CD4-positive, alpha-beta T cell treated with Interferon gamma for 1 hour (primary cell): ENCODE results near the gene UCHL3.
A peak's percentile ranks its signal among the peaks of the same experiment; 100 is the strongest.
"Not testable (repeated sequence)": the region's sequence is repeated elsewhere in the genome, so short reads cannot be mapped to it uniquely, and the experiment has no call there.

Experiments used
- DNase-seq: peaks from one replicate; pipeline ENCODE4 v3.0.0-alpha.2; 2020

UCHL3 gene

GRCh38 chr13:75549262-75550158, at the start of gene UCHL3:
Gene UCHL3 (plus strand): TSS chr13:75549791. CDS start chr13:75549821, 30 bp downstream.
- peak; percentile 95 for DNase-seq

- no peak for DNase-seq
Observed at GRCh38 chr13:75505327-75505726, 44.3 kb upstream of the UCHL3 start.

- no peak for DNase-seq
Observed at GRCh38 chr13:75506018-75506417, 43.6 kb upstream of the UCHL3 start.

- no peak for DNase-seq
Observed at GRCh38 chr13:75507027-75508001, 42.3 kb upstream of the UCHL3 start.

- DNase-seq, result no peak
Observed at GRCh38 chr13:75508002-75508548, 41.5 kb upstream of the UCHL3 start.

- DNase-seq, result no peak
Observed at GRCh38 chr13:75511051-75511625, 38.5 kb upstream of the UCHL3 start.

- DNase-seq, result no peak
Observed at GRCh38 chr13:75512253-75512652, 37.3 kb upstream of the UCHL3 start.

- DNase-seq, result no peak
Observed at GRCh38 chr13:75513271-75513670, 36.3 kb upstream of the UCHL3 start.

GRCh38 chr13:75514080-75514995, 35.3 kb upstream of the UCHL3 start:
- no peak for DNase-seq

GRCh38 chr13:75518439-75519088, 31.0 kb upstream of the UCHL3 start:
- DNase-seq, result no peak

- no peak for DNase-seq
Observed at GRCh38 chr13:75521956-75522355, 27.6 kb upstream of the UCHL3 start.

- DNase-seq, result no peak
Observed at GRCh38 chr13:75530549-75530961, 19.0 kb upstream of the UCHL3 start.

GRCh38 chr13:75533861-75534260, 15.7 kb upstream of the UCHL3 start:
- DNase-seq, result no peak

GRCh38 chr13:75537401-75538365, 11.9 kb upstream of the UCHL3 start, which contains the start of gene COMMD6:
Gene COMMD6 (minus strand): TSS chr13:75537841. CDS start chr13:75537805, 36 bp downstream.
- DNase-seq, result peak; percentile 51

- peak; percentile 14 for DNase-seq
Observed at GRCh38 chr13:75541287-75541686, 8.3 kb upstream of the UCHL3 start.

GRCh38 chr13:75541961-75542360, 7.6 kb upstream of the UCHL3 start:
- no peak for DNase-seq

- no peak for DNase-seq
Observed at GRCh38 chr13:75544681-75545330, 4.8 kb upstream of the UCHL3 start.

- DNase-seq, result not testable (repeated sequence)
Observed at GRCh38 chr13:75545386-75545785, 4.2 kb upstream of the UCHL3 start.

GRCh38 chr13:75547917-75548316, 1.7 kb upstream of the UCHL3 start:
- DNase-seq, result no peak
